SW480 (cell line): Measurements from ENCODE around the gene EXOC6.

ENCODE experiments used
- DNase-seq: peaks from one replicate; pipeline ENCODE4 v3.0.0-alpha.2; 2016; ENCODE audit warnings: low spot score

The EXOC6 gene, protein sequence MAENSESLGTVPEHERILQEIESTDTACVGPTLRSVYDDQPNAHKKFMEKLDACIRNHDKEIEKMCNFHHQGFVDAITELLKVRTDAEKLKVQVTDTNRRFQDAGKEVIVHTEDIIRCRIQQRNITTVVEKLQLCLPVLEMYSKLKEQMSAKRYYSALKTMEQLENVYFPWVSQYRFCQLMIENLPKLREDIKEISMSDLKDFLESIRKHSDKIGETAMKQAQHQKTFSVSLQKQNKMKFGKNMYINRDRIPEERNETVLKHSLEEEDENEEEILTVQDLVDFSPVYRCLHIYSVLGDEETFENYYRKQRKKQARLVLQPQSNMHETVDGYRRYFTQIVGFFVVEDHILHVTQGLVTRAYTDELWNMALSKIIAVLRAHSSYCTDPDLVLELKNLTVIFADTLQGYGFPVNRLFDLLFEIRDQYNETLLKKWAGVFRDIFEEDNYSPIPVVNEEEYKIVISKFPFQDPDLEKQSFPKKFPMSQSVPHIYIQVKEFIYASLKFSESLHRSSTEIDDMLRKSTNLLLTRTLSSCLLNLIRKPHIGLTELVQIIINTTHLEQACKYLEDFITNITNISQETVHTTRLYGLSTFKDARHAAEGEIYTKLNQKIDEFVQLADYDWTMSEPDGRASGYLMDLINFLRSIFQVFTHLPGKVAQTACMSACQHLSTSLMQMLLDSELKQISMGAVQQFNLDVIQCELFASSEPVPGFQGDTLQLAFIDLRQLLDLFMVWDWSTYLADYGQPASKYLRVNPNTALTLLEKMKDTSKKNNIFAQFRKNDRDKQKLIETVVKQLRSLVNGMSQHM

DNA sequence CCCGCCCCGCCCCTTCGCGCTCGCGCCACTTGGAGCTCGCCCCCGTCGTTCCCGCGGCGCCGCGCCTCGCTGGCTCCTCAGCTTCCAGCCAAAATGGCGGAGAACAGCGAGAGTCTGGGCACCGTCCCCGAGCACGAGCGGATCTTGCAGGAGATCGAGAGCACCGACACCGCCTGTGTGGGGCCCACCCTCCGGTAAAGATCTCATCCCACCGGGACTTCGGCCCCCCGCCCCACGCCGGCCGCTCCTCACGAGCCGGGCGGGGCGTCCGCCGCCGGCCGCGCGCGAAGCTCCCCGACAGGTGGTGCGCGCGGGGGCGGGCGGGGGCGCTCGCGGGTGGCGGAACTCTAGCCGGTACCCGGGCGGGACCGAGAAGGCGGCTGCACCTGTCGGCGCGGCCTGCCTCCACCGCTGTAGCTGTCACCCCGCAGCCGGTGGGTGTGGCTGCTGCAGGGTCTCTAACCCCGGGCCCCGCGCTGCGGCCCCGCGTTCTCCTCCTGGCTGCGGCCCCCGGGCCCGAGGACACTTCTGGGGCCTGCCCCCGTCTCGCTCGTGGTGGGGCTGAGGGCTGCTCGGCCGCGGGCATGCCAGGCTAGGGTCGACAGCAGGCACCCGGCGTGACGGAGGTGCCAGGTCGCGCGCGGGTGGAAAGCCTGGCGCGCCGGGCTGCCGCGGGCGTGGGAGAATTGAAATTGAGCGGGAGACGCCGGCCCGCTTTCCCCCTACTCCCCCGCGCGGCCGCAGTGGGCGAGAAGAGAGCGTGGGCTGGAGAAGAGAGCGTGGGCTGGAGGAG lies at the start of gene EXOC6:
Gene EXOC6 (plus strand): TSS at position 80 of the 793 bp plus-strand sequence. CDS start 14 bp downstream, at position 94.
- DNase-seq: peak; percentile 79

DNA sequence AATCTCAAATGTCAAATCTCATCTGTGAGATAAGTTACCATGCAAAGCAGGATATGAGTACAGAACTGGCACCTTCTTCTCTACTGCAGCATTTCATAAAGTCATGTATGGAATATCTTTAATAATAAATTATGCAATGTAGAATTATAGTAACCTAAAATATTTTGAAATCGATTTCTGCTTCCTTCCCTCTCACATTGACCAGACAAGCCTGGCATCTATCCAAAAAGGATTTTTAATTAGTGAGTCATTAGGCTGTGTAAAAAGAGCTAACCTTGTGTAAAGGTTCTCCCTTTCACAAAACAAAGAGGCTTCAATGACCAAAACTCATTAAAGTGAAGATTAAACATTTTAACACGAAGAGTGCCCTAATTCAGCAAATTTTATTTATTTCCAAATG lies 48.8 kb upstream of the EXOC6 start:
- DNase-seq: no peak

DNA sequence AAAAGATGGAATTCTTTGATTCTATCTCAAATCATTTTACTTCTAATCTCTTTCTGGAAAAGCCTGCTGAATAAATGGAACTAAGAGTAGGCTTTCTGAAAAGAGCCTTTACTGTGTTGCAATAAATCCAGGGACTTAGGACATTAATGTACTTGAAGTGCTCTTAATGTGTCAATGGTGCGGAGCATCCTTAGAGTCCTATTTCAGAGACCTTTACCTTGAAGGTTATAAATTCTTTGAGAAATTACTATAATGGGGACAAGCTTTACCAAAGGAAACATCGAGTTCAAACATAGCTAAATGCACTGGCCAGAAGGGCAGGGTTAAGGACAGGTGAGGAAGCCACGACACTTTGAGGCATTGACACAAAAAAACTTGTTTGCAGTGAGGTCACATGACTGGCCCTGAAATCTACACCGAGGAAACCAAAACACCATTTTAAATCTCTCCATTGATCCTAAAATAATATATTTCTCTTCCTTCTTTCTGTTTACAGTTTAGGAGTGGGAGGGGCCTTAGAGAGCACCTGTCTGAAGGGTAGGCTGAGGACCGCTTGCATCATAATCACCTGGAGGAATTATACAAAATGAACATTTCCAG lies 48.1 kb upstream of the EXOC6 start:
- no peak for DNase-seq

DNA sequence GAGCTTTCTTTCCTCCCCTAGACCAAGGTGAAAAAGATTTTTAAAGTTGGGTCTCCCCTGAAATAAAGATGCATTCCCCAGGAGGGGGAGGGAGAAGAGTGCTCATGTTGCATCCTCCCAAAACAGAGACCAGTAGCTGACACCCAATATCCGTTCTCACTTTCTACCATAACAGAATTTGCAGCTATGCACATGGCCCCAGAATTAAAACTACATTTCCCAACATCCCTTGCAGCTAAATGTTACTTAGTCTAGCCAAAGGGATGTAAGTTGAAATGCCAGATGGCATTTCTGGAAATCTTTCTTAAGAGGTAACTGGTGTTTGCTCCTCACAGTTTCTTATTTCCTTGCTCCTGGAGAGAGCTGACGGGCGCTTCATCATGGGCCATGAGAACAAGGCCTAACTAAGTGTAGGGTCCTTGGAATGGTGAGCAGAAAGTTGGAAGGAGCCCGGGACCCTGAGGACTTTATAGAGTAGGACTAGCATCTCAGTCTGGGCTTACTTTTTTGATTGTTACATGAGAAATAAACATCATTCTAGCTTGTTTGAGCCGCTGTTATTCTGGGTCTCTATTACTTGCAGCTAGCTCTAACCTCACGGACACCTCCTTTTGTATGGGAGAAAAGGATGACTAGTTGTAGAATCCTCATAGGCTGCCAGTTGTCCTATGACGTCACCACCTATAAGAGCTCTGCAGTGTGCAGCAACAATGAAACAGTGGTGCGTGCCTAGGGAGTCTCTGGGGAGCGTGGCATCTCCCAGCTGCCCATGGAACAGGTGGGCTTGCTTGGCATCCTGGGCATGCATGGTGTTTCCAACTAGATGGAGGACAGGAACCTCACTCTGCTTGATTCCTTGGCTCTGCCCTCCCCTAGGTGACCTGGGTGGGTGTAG lies 46.1 kb upstream of the EXOC6 start:
- no peak for DNase-seq

DNA sequence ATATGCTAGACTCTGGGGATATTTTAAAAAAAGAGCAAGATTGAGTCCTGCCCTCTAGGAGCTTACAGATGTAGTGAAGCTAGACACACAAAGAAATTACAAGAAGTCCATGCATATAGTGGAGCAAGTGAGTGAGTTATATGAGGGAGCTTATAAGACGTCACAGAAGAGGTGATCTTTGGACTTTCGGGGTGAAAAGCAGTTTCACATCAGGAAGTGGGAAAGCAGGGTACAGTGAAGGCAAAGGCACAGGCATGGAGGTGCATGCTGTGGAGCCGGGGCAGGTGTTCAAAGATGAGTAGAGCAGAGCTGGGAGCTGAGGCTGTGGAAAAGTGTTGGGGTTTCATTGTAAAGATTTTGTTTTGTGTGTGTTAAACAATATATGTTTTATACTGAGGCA lies 38.5 kb upstream of the EXOC6 start:
- DNase-seq: no peak

DNA sequence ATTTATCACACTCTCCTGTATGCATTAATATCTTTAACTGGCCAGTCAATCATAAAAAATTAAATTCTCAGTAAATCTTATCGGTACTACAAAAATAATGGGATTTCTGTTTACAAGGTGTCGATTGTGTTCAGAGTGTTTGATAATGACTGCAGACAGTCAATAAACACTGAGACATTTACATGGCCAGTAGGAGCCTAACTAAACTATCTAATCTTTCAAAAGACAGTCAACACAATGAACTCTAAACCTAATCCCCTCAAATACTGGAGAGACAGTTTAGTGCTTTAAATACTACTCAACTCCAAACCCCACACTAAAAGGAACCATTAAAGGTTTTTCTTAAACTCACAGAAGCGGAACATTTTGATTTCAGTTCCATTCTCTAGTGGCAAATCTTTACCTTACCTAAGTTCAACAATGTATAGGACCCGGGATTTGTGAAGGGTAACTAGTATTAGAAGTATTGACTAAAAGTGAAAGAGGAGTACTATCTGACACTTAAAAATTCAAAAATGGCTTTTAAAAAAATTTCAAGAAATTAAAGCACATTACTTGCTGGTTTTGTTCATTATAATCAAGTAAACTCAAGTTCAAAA lies 37.3 kb upstream of the EXOC6 start:
- no peak for DNase-seq

DNA sequence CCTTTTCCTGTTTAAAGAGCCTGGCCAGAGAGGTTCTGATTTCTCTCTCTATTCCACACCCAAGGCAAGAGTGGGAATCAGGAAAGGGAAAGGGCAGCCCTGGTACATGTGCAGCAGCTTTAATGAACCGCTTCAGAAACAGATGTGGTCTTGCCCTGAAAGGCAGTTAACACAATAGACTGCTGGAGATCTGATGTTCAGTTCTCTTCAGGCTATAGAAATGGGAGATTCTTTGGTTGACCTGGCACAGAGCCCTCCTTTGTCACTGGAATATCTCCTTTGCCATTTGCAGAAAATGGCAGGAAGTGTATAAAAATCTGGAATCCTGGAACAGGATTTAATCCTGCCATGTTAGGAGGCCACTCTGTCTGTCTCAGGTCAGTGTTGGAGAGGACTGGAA lies 36.3 kb upstream of the EXOC6 start:
- DNase-seq: no peak

DNA sequence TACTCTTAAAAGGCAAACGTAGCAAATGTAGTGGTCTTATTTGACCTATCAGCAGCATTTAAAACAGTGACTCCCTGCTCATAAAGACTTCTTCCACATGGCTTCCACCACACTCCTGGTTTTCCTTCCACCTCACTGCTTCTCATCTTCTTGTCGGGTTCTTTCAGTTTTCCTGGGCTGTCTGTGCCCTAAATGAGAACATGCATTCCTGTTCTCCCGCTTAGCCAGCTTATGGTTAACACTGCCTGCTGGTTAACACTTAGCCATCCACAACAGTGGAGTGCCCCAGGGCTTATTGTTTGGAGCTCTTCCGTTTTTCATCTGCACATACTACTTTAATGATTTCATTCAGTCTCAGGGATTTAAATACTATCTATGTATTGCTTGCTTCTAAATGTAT lies 34.3 kb upstream of the EXOC6 start:
- no peak for DNase-seq

DNA sequence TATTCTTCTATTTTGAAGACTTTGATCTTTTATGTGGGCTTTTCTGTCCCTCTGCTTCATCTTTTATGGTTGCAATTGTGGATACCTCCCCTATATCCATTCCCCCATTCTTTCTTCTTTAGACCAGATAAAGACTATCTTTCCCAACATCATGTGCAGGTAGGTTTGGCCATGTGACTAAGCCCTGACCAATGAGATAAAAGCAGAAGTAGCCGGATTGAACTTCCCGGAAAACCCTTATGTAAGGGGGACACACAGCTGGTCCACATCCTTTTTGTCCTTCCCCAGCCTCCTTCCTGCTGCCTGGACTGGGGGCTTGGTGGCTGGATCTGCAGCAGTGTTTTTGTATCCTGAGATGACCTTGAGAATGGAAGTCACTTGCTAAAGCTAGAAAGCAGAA lies 33.5 kb upstream of the EXOC6 start:
- no peak for DNase-seq

DNA sequence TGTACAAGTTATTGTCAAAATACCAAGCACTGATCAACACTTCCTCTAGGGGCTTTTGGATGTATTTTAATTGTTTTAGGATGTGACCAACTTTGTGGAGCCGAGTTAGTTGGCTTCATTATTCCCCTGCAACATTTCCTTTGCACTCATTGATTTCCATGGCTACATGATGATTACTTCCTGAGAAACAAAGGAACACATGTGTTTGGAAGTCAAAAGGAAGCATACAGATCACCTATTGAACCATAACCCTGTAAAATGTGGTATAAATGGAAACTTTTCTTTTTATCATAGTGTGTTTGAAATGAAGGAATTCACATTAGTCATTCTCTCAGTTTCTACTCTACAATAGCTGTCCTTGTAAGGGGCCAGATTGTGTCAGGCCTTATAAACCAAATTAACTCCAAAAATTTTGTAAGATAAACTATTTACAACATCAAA lies 32.2 kb upstream of the EXOC6 start:
- DNase-seq: no peak

DNA sequence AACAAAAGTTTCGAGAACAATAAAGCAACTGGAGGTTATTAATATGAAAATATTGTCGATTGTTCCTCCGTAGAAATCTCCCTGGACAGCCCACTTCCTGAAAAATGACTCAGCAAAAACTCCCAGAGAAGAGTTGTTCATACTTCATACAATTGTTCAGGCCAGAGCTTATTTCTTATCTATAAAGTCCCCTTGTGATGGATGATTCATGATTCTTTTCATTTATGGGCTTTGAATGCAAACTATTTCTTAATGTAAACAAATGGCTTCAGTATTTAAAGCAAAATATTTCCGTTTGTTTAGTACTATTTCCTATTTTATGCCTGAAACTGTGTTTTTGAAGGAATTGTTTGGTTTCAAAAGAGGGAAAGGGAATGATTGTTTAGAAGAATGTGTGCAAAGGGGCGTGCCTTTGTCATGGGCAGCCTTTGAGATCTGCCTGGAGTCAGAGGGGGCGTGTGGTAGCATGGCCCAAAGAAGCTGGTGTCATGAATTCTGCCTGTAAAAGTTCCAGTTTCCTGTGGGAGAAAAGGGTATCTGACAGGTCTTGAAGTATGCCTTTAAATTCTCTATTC lies 26.2 kb upstream of the EXOC6 start:
- peak; percentile 68 for DNase-seq

DNA sequence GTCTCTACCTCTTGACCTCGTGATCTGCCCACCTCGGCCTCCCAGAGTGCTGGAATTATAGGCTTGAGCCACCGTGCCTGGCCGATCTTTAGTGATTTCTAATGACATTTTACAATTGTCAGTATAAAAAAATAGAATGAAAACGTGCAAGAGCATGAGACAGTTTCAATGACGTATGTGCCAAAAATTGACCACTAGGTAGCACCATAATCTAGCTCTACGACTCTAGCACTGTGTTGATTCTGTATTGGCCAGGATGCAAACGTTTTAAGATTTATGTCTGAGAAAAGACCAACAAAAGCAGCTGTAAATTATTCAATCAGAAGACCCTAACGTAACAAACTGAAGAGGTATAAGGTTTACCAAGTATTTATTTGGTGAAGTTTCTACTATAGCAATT lies 25.4 kb upstream of the EXOC6 start:
- no peak for DNase-seq

DNA sequence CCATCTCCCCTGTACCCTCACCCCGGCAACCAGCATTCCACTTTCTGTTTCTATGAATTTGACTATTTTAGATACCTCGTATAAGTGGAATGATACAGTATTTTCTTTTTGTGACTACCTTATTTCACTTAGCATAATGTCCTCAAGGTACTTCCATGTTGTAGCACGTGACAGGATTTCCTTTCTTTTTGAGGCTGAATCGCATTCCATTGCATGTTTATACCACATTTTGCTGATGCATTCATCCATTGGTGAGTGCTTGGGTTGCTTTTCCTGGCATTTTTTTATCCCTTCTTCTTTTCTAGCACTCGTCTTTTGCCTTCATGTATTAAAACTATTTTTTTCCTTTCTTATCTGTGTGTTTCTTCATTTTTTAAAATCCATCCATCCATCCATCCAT lies 22.3 kb upstream of the EXOC6 start:
- DNase-seq: no peak

DNA sequence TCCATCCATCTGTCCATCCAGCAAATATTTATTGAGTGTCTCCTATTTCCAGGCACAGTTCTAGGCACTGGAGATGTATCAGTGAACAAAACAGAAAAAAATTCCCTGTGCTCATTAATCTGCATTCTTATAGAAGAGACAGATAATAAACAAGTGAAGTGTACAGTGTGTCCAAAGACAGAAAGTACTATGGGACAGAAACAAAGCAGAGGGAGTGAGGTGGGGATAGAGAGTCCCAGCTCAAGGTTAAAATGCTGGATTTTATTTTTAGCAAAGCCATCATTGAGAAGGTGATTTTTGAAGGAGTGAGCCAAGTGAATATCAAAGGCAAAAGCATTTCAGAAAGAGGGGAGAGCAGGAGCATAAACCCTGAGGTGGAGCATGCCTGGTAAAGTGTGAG lies 21.8 kb upstream of the EXOC6 start:
- no peak for DNase-seq

DNA sequence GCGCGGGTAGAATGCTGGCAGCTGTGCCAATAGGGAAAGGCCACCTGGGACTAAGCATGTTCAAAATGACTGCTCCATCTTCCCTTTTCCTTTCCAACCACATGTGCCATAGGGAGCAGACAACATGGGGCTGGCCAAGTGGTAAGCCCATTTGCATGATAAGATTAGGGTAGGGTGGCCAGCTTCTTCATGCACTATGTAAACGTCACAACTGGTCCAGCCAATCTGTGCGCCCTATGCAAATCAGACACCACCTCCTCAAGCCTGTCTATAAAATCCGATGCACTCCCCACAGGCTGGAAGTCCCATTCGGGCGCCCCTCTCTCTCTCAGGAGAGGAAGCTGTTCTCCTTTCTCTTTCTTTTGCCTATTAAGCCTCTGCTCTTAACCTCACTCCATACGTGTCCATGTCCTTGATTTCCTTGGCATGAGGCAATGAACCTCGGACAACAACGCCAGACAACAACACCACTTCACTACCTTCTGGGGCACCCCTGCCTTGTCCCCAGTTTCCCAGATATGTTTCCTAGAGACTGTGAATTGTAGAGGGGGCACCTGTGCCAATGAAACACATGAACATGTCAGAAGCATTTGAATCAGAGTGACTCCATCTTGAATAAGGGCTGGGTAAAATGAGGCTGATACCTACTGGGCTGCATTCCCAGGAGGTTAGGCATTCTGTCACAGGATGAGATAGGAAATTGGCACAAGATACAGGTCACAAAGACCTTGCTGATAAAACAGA lies 19.1 kb upstream of the EXOC6 start:
- DNase-seq: no peak

DNA sequence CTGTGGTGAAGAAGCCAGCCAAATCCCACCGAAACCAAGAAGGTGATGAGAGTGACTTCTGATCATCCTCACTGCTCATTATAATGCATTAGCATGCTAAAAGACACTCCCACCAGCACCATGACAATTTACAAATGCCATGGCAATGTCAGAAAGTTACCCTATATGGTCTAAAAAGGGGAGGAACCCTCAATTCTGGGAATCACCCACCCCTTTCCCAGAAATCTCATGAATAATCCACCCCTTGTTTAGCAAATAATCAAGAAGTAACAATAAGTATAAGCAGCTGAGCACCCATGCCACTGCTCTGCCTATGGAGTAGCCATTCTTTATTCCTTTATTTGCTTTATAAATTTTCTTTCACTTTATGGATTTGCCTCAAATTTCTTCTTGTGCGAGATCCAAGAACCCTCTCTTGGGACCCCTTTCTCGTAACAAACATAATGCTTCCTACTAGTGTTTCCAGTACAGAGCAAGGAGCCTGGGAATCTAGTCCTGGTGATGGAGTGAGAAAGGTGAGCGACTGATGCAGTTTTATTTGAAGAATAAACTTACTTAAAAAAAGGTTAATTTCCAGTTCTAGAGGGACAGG lies 18.4 kb upstream of the EXOC6 start:
- DNase-seq: no peak

DNA sequence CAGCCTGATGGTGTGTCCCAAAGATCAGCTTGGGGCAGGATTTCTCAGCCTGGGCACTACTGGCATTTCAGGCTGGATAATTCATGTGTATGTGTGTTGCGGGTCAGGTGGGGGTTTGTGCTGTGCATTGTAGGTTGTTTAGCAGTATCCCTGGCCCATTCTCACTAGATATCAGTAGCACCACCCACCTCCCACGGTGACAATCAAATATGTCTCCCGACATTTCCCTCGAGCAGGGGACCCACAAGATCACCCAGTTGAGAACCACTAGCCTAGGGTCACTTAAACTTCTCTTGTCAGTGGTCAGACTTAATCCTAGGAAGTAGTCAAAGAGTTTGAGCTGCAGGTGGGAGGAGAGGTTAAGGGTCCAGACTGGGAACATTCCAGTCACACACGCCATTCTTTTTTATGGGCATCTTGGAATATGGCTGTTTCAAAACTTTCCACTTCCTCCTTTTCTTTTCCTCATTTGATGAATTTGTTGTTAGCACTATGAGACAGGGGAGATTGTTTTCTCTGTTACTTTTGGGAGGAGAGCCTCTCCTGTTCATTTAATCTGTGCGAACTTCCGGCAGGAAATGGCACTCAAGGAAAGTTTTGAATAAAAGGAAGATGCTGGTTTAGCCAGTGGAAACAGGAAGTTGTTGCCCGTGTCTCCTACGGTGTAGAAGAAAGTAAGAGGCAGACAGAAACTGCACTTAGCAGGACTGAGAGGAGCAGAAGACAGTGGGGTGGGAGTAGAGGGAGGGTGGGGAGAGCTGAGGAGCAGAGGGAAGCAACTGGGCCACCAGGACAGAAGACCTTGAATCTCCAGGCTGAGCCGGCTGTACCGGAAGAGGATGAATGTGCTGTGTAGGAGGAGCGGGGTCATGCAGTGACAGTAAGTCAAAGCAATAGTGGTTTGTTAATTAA lies 17.6 kb upstream of the EXOC6 start:
- no peak for DNase-seq

DNA sequence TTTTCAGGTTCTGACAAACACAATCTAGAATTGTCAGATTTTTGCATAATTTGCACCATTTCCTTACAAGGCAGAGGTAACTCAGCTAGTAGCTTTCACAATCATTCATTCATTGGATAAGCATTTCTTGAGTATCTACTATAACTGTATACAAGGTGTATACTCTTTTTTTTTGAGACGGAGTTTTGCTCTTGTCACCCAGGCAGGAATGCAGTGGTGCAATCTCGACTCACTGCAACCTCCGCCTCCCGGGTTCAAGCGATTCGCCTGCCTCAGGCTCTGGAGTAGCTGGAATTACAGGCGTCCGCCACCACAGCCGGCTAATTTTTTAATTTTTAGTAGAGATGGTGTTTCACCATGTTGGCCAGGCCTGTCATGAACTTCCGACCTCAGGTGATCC lies 16.2 kb upstream of the EXOC6 start:
- DNase-seq: no peak
